K562 (cell line): Measurements from ENCODE around the gene IPO8. TPM values are rescaled to one million over a fixed set of nuclear protein-coding genes. Genes with fewer than 3 reads are reported as not detected.

Source experiments
- ATAC-seq: fragments of 200-7000 bp; cut with Tn5 transposase; 3 replicates; pipeline ENCODE4 v1.9.1; 2020; ENCODE audit warnings: moderate library complexity
- BruUV-seq: library from RNA; stranded (reverse); fragments of 400-500 nt; replicated peaks from 2 replicates; lab custom pipeline; 2021; lab: Mats Ljungman, UMichigan
- CTCF ChIA-PET: fragments of 300-600 bp; formaldehyde crosslinking; extraction: SDS; loops from one replicate; lab custom pipeline; 2021; ENCODE audit warnings: low intra/inter-chr PET ratio; lab: Yijun Ruan, JAX
- POLR2A ChIA-PET: fragments of 300-600, 350-650 bp; sonication (Branson Sonifier 250); formaldehyde crosslinking; extraction: SDS; loops from one replicate; lab custom pipeline; 2021; ENCODE audit warnings: antibody characterized with exemption, inconsistent platforms; lab: Yijun Ruan, JAX
- DNase-seq, 4 experiments: peaks; one replicate each; pipeline versions ENCODE4 v3.0.0 to v3.0.0-alpha.2; 2011 to 2018; ENCODE audit warnings: low spot score in 3 of 4, mixed read lengths in 3 of 4; ENCODE audit errors: extremely low read depth in 1 of 4
- FAIRE-seq: peaks from 2 replicates; lab custom pipeline; 2011; peaks lifted over from hg19 to GRCh38; lab: Jason Lieb, UNC
- H2AFZ ChIP-seq: 2 replicates; pipeline ENCODE4 v1.6.0; 2011; ENCODE audit warnings: low read depth, low read length, control low read depth, inconsistent platforms
- H3K27ac ChIP-seq: fragments of 200-600 bp; 3 replicates; pipeline ENCODE4 v1.8.0; 2011; ENCODE audit warnings: low read depth, mild to moderate bottlenecking, control low read depth, inconsistent platforms, low read length, moderate library complexity, mixed read lengths; ENCODE audit errors: extremely low read depth
- H3K27me3 ChIP-seq, 2 experiments: fragments of 300-600 bp in 1 of 2; 2 replicates in 1 of 2; 3 replicates in 1 of 2; pipeline versions ENCODE4 v1.6.0 to v1.8.0; 2011; ENCODE audit warnings: inconsistent platforms in 2 of 2, low read length in 2 of 2, mild to moderate bottlenecking in 1 of 2, mixed read lengths in 1 of 2, moderate library complexity in 1 of 2; ENCODE audit not compliant: control insufficient read depth in 2 of 2, insufficient read depth in 2 of 2
- H3K36me3 ChIP-seq: fragments of 300-600 bp; 3 replicates; pipeline ENCODE4 v1.8.0; 2011; ENCODE audit warnings: mild to moderate bottlenecking, low read length, inconsistent platforms; ENCODE audit not compliant: control insufficient read depth, insufficient read depth
- H3K4me1 ChIP-seq, 2 experiments: fragments of 200-600 bp in 1 of 2; replicated peaks in 1 of 2; 2 replicates in 1 of 2; 3 replicates in 1 of 2; pipeline versions ENCODE4 v1.5.1 to v1.8.0; 2011; ENCODE audit warnings: inconsistent platforms in 2 of 2, low read length in 2 of 2, mild to moderate bottlenecking in 1 of 2, mixed read lengths in 1 of 2, moderate library complexity in 1 of 2; ENCODE audit not compliant: control insufficient read depth in 2 of 2, insufficient read depth in 2 of 2
- H3K4me2 ChIP-seq: 2 replicates; pipeline ENCODE4 v1.6.1; 2011; ENCODE audit warnings: low read length, control low read depth, inconsistent platforms, mixed read lengths; ENCODE audit not compliant: insufficient read depth
- H3K4me3 ChIP-seq: fragments of 200-600 bp; sonication (generic), shearing (Covaris generic); 2 replicates; pipeline ENCODE4 v1.5.1; 2016; ENCODE audit warnings: control low read depth, inconsistent platforms
- H3K79me2 ChIP-seq: fragments of 200-600 bp; 3 replicates; pipeline ENCODE4 v1.8.0; 2011; ENCODE audit warnings: low read length, inconsistent platforms; ENCODE audit not compliant: control insufficient read depth, insufficient read depth
- H3K9ac ChIP-seq, 2 experiments: 2 replicates each; pipeline versions ENCODE4 v1.6.0 to v1.6.1; 2011; ENCODE audit warnings: low read depth in 2 of 2, low read length in 2 of 2, control low read depth in 1 of 2, inconsistent platforms in 1 of 2, mild to moderate bottlenecking in 1 of 2, mixed read lengths in 1 of 2; ENCODE audit not compliant: insufficient read depth in 1 of 2
- H3K9me1 ChIP-seq: one replicate; pipeline ENCODE4 v1.6.0; 2011; ENCODE audit warnings: inconsistent platforms, mild to moderate bottlenecking, low read length, moderate library complexity; ENCODE audit not compliant: control insufficient read depth, insufficient read depth
- H3K9me3 ChIP-seq: replicated peaks from 2 replicates; pipeline ENCODE4 v1.5.1; 2011; ENCODE audit warnings: low read depth, low read length, inconsistent platforms; ENCODE audit not compliant: control insufficient read depth, insufficient read depth
- H4K20me1 ChIP-seq: replicated peaks from 2 replicates; pipeline ENCODE4 v1.6.1; 2011; ENCODE audit warnings: low read length, inconsistent platforms, mixed read lengths; ENCODE audit not compliant: control insufficient read depth, insufficient read depth
- C11orf30 ChIP-seq: fragments of 450-650 bp; IDR thresholded peaks from 2 replicates; pipeline ENCODE4 v1.6.1; 2016; ENCODE audit warnings: low read depth, mild to moderate bottlenecking
- GTF2E2 ChIP-seq: fragments of 200-800 bp; sonication (Bioruptor generic); IDR thresholded peaks from 2 replicates; pipeline ENCODE4 v1.6.1; 2016; ENCODE audit warnings: missing genetic modification characterization, missing compliant biosample characterization
- LARP7 ChIP-seq: fragments of 450-650 bp; IDR thresholded peaks from 2 replicates; pipeline ENCODE4 v1.6.1; 2016
- MXD1 ChIP-seq: fragments of 250-450 bp; sonication (Bioruptor Pico); IDR thresholded peaks from 2 replicates; pipeline ENCODE4 v1.8.0; 2021; ENCODE audit warnings: borderline replicate concordance, mild to moderate bottlenecking, moderate library complexity; ENCODE audit not compliant: poor library complexity, severe bottlenecking
- ZNF592 ChIP-seq: fragments of 450-650 bp; IDR thresholded peaks from 2 replicates; pipeline ENCODE4 v1.6.1; 2017; ENCODE audit warnings: antibody characterized with exemption, mild to moderate bottlenecking
- WGBS: fragments of 100-300 bp; shearing (Covaris generic); methylation state at CpG from one replicate; pipeline ENCODE4 v1.1.6; 2016; ENCODE audit warnings: low coverage, mixed read lengths; ENCODE audit not compliant: insufficient coverage; ENCODE audit errors: missing lambda C conversion rate; 5-methylcytosine and 5-hydroxymethylcytosine counted together
- in situ Hi-C: fragments of 300-500 bp; cut with MboI; formaldehyde crosslinking; loops from 4 replicates; pipeline ENCODE4 v1.15.0; 2018; ENCODE audit warnings: inconsistent platforms, mixed read lengths
- intact Hi-C: fragments of 100-400 bp; cut with micrococcal nuclease; formaldehyde crosslinking; loops from 2 replicates; pipeline ENCODE4 v1.14.2; 2022
- polyA plus RNA-seq, 8 experiments: library from polyadenylated mRNA; depleted of rRNA in 4 of 8; stranded (reverse) in 5 of 8; unstranded in 3 of 8; fragments of >200 nt; fragmentation: Nextera tagmentation in 2 of 8; fragmentation: Illumina TruSeq in 1 of 8; extraction: Ambion mirVana in 2 of 8; extraction: Trizol in 1 of 8; gene quantifications; 2 replicates each; pipeline versions ENCODE4 v1.2.1 to v1.2.3, GENCODE V29; 2011 to 2014; ENCODE audit warnings: inconsistent platforms in 1 of 8, missing spikeins in 1 of 8
- total RNA-seq, 7 experiments: library from RNA; depleted of rRNA in 6 of 7; stranded (reverse); fragments of >200 nt in 6 of 7; fragmentation: Illumina TruSeq in 2 of 7; extraction: Trizol in 2 of 7; gene quantifications; 2 replicates each; pipeline versions ENCODE4 v1.2.1 to v1.2.3, GENCODE V29; 2011 to 2021; ENCODE audit warnings: low replicate concordance in 1 of 7
- TF ChIP-seq, protein P1 (sequence below): fragments of 450-650 bp; formaldehyde crosslinking; IDR thresholded peaks from 2 replicates; pipeline ENCODE4 v1.4.0; 2022; ENCODE audit warnings: missing genetic modification characterization
- TF ChIP-seq, protein P2 (sequence below): fragments of 250-450 bp; sonication (Bioruptor Pico); IDR thresholded peaks from 2 replicates; pipeline ENCODE4 v1.8.0; 2021; ENCODE audit warnings: moderate library complexity, mild to moderate bottlenecking, inconsistent platforms

Gene IPO8
- total and polyA plus RNA-seq, 9 of the 15 experiments (the other 6 are each of a cell fraction or from before 2014, with no cell fraction given), result 6.5 to 39.6 (median 24.7) TPM

DNA sequence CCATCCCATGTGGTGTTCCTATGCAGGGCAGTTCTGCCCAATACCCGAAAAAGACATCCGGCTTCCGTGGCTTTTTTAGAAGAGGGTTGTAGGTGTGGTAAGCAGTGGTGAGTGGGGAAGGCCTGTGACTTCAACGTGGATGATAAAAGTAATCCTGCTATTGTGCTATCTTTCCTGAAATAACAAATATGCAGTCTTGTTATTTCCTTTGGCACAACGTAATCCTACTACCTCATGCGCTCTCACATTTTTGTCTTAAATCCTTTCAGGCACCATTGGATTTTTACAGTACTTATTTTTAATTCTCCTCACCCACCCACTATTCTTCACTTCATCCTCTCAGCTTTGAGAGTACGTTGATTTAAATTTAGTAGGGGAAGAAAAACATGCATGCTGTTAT lies 96.8 kb downstream of the IPO8 start:
- Histone ChIP-seq H3K9ac (no peak overlapping the region), H2AFZ (no peak overlapping the region), H3K27ac (no peak overlapping the region), H3K4me3 (no peak overlapping the region), H3K9me3 (peaks cover 5% of the 10 kb centered on the region; the same call in 1 of the 2 replicates), H3K4me1 (no peaks in the 10 kb centered on the region), H3K4me2 (no peak overlapping the region), H3K9me1 (no peaks in the 10 kb centered on the region), H3K79me2 (no peaks in the 10 kb centered on the region), H3K27me3 (no peaks in the 10 kb centered on the region), H3K36me3 (no peaks in the 10 kb centered on the region), H4K20me1 (no peaks in the 10 kb centered on the region)
- ATAC-seq (no peak), DNase-seq (no peak), FAIRE-seq (no peak)
- no peak for TF ChIP-seq LARP7
- TF ChIP-seq, protein P1, sequence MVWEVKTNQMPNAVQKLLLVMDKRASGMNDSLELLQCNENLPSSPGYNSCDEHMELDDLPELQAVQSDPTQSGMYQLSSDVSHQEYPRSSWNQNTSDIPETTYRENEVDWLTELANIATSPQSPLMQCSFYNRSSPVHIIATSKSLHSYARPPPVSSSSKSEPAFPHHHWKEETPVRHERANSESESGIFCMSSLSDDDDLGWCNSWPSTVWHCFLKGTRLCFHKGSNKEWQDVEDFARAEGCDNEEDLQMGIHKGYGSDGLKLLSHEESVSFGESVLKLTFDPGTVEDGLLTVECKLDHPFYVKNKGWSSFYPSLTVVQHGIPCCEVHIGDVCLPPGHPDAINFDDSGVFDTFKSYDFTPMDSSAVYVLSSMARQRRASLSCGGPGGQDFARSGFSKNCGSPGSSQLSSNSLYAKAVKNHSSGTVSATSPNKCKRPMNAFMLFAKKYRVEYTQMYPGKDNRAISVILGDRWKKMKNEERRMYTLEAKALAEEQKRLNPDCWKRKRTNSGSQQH (CRISPR knock-in tag), result no peak
- no peak for TF ChIP-seq GTF2E2 (tag)
- in situ Hi-C loops, result no loop called here
- intact Hi-C loops, result no loop called here
- POLR2A ChIA-PET, result interaction anchor here (1.2 kb wide), 1 partner anchor 10 kb away, joined by 6 read pairs; no protein-coding TSS in a partner anchor
- WGBS, result 20% methylated on average over 7 of the region's 7 CpGs
- BruUV-seq, result no TSS peak
- CTCF ChIA-PET, result no interaction called here

- 3% methylated on average over 5 of the region's 5 CpGs for WGBS
- Histone ChIP-seq H3K9ac (no peak overlapping the region), H3K79me2 (no peaks in the 10 kb centered on the region), H3K9me3 (no peaks in the 10 kb centered on the region), H4K20me1 (no peaks in the 10 kb centered on the region), H3K27me3 (no peaks in the 10 kb centered on the region), H3K36me3 (no peaks in the 10 kb centered on the region), H2AFZ (no peak overlapping the region), H3K4me2 (no peak overlapping the region), H3K9me1 (no peaks in the 10 kb centered on the region), H3K27ac (no peak overlapping the region), H3K4me1 (no peaks in the 10 kb centered on the region), H3K4me3 (no peak overlapping the region)
- intact Hi-C loops (no loop called here), in situ Hi-C loops (no loop called here)
- DNase-seq (no peak), ATAC-seq (no peak), FAIRE-seq (no peak)
- ChIA-PET CTCF (no interaction called here), POLR2A (no interaction called here)
- no TSS peak for BruUV-seq
- TF ChIP-seq ZNF592 (no peak), C11orf30 (no peak), MXD1 (CRISPR knock-in tag) (no peak)
- TF ChIP-seq, protein P2, sequence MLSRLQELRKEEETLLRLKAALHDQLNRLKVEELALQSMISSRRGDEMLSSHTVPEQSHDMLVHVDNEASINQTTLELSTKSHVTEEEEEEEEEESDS, result no peak
Measured at GRCh38 chr12:30595742-30596141, 99.9 kb downstream of the IPO8 start.
